Lower leg skin (tissue), 3 donors: Measurements from ENCODE around the gene GRIK4.

ENCODE experiments used
- CTCF ChIP-seq, 3 donors: fragments of 450-650 bp; IDR thresholded peaks; one replicate each; pipeline ENCODE4 v1.5.1; 2016; ENCODE audit warnings: antibody characterized with exemption in 3 of 3, mild to moderate bottlenecking in 3 of 3, moderate library complexity in 2 of 3
- POLR2A ChIP-seq, 2 donors: fragments of 450-650 bp; IDR thresholded peaks; one replicate each; pipeline ENCODE4 v1.6.1; 2016 to 2017; ENCODE audit warnings: antibody characterized with exemption in 2 of 2, mild to moderate bottlenecking in 1 of 2, moderate library complexity in 1 of 2

GRCh38 chr11:120547316-120547715 lies 35.8 kb downstream of the GRIK4 start:
- no peak for TF ChIP-seq POLR2A (IDR thresholded peaks at IDR 0.05)
- TF ChIP-seq CTCF (IDR thresholded peaks at IDR 0.05) = no peak
